ENCODE results near the gene NOC4L.

Gene NOC4L

GRCh38 chr12:132156573-132157325, 12.5 kb downstream of the NOC4L start:
- no peak for DNase-seq (ENCODE audit: low read depth)

GRCh38 chr12:132157733-132158409, 13.6 kb downstream of the NOC4L start:
- no peak for DNase-seq (ENCODE audit: low read depth)

GRCh38 chr12:132158677-132159554, 14.7 kb downstream of the NOC4L start:
- DNase-seq (ENCODE audit: low read depth): no peak

- no peak for DNase-seq (ENCODE audit: low read depth)
Observed at GRCh38 chr12:132159555-132160003, 15.3 kb downstream of the NOC4L start.

GRCh38 chr12:132160016-132160415, 15.8 kb downstream of the NOC4L start:
- DNase-seq (ENCODE audit: low read depth): no peak

GRCh38 chr12:132160601-132161035, 16.4 kb downstream of the NOC4L start:
- DNase-seq (ENCODE audit: low read depth): no peak

- DNase-seq (ENCODE audit: low read depth): peak; percentile 69
Observed at GRCh38 chr12:132161036-132161781, 17.0 kb downstream of the NOC4L start.

GRCh38 chr12:132161796-132162507, 17.7 kb downstream of the NOC4L start:
- DNase-seq (ENCODE audit: low read depth): no peak

- peak; percentile 85 for DNase-seq (ENCODE audit: low read depth)
Observed at GRCh38 chr12:132162508-132163031, 18.3 kb downstream of the NOC4L start.

- DNase-seq (ENCODE audit: low read depth): no peak
Observed at GRCh38 chr12:132163041-132163910, 19.0 kb downstream of the NOC4L start.

- no peak for DNase-seq (ENCODE audit: low read depth)
Observed at GRCh38 chr12:132163911-132164288, 19.6 kb downstream of the NOC4L start.

GRCh38 chr12:132164426-132164825, 20.2 kb downstream of the NOC4L start:
- DNase-seq (ENCODE audit: low read depth): no peak

GRCh38 chr12:132165584-132165983, 21.3 kb downstream of the NOC4L start:
- no peak for DNase-seq (ENCODE audit: low read depth)

- DNase-seq (ENCODE audit: low read depth): no peak
Observed at GRCh38 chr12:132166093-132166492, 21.8 kb downstream of the NOC4L start.

- DNase-seq (ENCODE audit: low read depth): no peak
Observed at GRCh38 chr12:132166801-132167591, 22.7 kb downstream of the NOC4L start.

- no peak for DNase-seq (ENCODE audit: low read depth)
Observed at GRCh38 chr12:132167611-132168310, 23.5 kb downstream of the NOC4L start.

- no peak for DNase-seq (ENCODE audit: low read depth)
Observed at GRCh38 chr12:132168311-132169031, 24.2 kb downstream of the NOC4L start.

- no peak for DNase-seq (ENCODE audit: low read depth)
Observed at GRCh38 chr12:132169376-132169775, 25.1 kb downstream of the NOC4L start.
